Middle frontal gyrus (tissue), 1 donor: Measurements from ENCODE around the gene RTRAF.

ENCODE experiments used
- DNase-seq: peaks from one replicate; pipeline ENCODE4 v3.0.0-alpha.2; 2015; ENCODE audit warnings: low spot score; ENCODE audit errors: extremely low spot score

RTRAF gene

DNA sequence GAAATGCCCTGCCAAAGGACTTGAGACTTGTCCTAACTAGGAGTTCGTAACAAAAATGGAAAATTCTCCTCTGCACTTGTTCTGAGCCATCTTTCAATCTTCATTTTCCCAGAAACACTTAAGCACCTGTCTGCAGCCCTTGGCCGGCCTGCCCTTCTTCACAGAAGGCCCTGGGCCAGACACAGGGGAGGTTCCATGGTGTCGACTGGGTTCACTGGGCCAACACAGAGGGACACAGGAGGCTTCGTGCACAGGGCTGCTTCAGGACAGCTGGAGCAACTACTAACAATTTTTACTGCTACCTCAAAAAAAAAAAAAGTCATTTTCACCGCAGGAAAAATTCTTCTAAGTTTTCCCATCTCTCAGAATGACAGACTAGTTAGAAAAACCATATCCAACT, 59.9 kb downstream of the RTRAF start:
- DNase-seq: no peak

DNA sequence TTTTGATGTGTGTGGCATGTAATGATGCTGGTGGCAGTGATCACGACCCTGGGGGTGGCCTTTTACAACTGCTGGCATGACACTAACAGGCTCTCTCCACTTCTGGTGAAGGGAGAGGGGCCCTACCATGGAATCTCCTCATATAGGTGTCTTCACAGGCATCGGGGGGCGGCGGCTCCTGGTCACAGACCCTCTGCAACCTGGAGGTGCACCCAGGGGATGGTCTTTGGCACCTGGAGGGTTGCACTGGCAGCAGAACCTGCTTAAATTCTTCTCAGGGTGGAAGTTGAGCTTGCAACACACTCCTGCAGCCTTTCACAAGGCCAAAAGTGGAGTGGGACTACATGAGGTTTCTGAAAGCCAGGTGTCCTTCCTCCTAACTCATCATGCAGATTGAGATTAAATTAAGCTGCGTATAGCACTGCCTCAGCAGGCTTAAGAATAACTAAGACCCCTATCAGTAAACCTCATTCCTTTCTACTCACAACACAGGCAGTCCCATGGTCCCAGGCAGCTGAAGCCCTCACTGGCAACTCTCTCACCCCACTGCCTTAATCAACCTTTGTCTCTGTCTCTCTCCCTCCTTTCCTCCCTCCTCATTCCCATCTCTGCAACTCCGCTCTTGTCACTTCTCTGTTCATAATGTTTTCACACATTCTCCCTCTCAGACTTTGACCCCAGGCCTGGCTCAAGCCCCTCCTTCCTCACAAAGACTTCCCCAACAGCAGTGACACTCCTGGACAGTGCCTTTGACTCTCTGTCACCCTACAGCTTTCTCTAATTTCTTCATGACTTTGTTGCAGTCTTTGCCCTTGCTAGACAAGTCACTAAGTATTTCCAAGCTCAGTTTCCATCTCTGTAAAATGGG, 60.6 kb downstream of the RTRAF start:
- no peak for DNase-seq

DNA sequence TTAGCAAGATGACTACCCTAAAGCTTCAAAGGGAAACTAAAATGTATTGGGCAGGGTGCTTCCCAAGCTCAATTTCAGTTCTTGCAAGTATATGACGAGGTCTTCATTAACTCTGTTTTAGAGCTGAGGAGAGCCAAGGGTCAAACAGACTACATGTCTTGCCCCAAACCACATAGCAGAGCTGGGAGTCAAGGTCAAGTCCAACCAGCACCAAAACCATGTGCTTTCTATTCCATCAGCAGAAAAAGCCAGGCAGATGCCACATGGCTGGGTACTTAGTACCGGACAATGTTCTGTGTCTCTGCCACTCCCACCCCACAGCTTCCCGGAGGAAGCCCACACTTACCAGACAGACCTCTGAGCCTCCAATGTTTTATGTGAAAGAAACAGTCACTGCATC, 61.9 kb downstream of the RTRAF start:
- no peak for DNase-seq

DNA sequence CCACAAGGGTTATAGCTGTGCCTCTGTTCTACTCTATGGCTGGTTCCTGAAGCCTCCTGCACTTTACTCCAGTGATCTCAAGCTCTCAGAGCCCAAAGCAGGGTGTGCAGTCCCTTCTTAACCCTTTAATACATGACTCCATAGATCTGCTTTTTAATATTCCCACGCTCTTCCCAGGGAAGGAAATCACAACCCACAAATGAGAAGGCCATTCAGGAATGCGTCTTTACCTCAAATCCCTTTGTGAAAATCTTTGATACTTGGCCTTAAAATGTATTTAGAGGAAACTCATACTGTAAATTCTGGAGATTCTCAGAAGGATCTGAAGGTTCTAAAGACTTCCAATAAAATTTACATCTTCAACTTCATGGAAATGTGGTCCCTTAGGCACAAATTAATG, 62.5 kb downstream of the RTRAF start:
- DNase-seq: no peak

DNA sequence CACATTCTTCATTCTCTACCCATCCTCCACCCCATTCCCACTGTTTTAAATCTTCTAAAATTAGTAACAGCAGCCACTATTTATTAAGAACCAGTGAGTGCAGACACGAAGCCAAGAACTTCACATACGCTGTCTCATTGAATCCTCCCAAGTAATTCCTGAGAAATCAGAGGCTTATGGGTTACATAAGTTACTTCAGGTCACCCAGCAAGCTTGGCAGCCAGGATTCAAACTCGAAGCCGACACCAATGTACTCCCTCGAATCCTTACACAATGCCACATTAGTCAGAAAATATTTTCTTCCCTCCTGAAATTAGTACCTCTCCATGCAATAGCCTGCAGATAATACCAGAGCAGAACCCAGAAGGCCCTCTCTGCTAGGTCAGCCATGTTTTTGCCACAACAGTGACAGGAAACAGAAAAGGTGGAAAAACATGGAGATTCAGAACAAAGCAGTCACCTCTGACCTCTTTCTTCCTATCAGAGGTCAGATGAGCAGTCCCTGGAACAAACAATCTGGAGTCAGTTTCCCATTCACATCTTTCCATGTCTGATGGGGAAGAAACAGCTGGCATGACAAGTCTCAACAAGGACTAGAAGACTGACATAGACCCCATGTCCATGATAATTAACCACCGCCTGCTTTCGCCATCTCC, 63.1 kb downstream of the RTRAF start:
- DNase-seq: no peak

DNA sequence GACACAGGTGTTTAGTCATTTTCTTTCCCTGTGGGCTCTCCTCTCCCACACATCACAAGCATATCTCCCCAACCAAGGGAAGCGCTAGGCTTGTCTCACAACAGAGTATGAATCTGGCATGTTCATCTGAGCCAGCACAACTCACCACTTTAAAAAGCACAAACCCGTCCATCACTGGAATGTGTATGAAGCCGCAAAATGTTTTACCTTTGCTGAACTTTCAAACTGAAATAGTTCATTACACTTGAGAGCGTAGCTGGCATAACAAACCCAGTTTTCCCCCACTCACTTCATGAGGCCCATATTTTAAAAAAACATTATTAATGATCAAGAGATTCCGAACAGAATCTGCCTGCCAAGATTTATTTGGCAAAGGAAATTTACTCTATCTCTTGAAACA, 63.7 kb downstream of the RTRAF start:
- DNase-seq: no peak

DNA sequence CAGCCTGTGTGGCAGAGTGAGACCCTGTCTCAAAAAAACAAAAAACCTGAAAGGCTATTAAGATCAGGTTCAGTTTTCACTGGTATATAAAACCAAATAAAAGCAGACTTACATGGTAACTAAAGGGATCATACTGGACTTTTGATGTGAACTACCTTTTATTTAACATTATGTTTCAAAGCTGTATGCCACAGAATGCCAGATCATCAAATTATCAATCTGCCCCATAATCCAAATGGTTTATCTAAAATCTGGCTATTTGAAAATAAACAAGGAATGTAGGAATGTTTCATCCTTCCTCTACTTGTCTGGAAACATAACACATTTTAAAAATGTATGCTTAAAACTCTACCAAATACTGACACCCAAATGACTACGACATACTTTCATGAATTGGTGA, 65.3 kb downstream of the RTRAF start:
- DNase-seq: no peak

DNA sequence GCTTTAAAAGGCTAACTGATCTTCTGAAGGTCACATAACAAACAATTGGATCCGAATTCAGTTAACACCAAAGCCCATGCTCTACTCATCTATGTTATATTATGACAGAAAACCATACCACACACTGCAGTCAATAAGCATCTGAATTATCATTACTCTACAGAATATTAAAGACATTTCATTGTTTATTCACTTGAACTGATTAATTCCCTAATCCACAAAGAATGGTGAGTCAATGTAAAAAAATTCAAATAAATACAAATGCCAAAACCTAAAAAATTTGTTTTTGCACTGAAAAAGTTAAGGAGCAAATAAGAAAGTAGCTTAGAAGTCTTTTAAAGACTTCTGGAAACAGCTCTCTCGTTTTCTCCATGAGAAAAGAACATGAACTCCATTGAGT, 65.8 kb downstream of the RTRAF start:
- no peak for DNase-seq

DNA sequence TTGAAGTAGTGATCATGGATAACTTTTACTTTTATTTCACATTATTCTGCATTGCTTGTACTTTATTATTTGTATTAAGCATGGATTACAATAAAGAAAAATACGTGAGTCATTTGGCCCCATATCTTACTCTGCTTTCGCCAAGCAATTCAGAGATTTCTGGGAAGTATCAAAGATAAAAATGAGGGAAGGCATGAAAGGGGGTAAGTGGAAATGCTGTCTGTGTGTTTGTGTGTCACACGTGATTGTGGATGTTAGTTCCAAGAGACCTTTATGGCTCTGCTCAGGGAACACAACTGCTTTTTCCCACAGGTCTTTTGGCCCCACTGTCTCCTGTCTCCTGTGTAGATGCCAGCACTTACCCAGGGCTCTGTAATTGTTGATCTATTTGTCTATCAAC, 69.0 kb downstream of the RTRAF start:
- no peak for DNase-seq

DNA sequence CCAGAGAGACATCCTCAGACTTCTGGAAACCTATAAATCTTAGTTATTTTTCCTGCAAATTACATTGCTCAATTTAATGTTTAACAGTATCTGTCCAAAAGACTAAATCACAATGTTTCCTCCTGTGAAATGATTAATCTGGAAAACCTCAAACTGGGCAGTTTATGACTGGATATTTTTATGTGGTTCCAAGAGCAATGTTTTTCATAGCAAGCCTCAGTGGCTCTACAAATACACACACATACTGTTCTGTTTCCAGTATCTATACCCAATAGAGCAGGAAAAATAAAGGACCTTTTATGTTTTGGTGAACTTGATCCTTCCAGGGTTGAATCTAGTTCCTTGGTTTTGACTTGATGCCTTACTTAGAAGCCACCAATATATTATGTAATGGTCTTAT, 70.3 kb downstream of the RTRAF start:
- no peak for DNase-seq

DNA sequence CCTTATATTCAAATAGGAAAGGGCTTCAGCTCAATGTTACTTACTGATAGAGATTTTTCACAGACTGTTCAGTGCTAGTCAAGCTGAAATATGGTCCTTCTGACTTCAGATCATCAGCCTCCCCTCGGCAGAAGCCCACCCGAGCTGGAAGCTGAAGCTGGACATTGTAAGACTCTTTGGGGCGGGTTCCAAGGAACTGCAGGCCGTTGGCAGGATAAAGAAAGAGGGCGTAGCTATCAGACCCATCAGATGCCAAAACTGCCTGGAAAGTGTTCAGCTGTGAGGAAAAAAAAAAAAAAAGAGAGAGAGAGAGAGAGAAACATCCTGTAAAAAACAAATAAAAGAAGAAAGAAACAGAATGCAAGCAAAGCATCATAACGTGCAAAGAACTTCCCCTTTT, 70.7 kb downstream of the RTRAF start:
- no peak for DNase-seq
